OCI-LY1 (cell line): Measurements from ENCODE around the gene PDCL2.

Source experiments
- H2AFZ ChIP-seq: fragments of 200-600 bp; sonication (generic), shearing (Covaris generic); 2 replicates; pipeline ENCODE4 v1.6.0; 2014; ENCODE audit warnings: antibody characterized with exemption, mild to moderate bottlenecking, low read length
- H3F3A ChIP-seq: fragments of 200-600 bp; sonication (generic), shearing (Covaris generic); 2 replicates; pipeline ENCODE4 v1.6.0; 2014; ENCODE audit warnings: mild to moderate bottlenecking, antibody characterized with exemption, low read length, moderate library complexity; ENCODE audit not compliant: insufficient read depth
- H3K27ac ChIP-seq: fragments of 200-600 bp; sonication (generic); 2 replicates; pipeline ENCODE4 v1.5.1; 2014; ENCODE audit warnings: low read length, mixed run types, mild to moderate bottlenecking, low read depth; ENCODE audit not compliant: poor library complexity, severe bottlenecking
- H3K27me3 ChIP-seq: fragments of 200-600 bp; sonication (generic); 2 replicates; pipeline ENCODE4 v1.6.0; 2014; ENCODE audit warnings: antibody characterized with exemption, mild to moderate bottlenecking, low read length, moderate library complexity; ENCODE audit not compliant: insufficient read depth
- H3K36me3 ChIP-seq: fragments of 200-600 bp; sonication (generic); 2 replicates; pipeline ENCODE4 v1.6.1; 2014; ENCODE audit warnings: mild to moderate bottlenecking, antibody characterized with exemption, low read length, moderate library complexity, mixed read lengths; ENCODE audit not compliant: insufficient read depth
- H3K4me1 ChIP-seq: fragments of 200-600 bp; sonication (generic); 2 replicates; pipeline ENCODE4 v1.5.1; 2014; ENCODE audit warnings: mild to moderate bottlenecking, low read length, moderate library complexity; ENCODE audit not compliant: insufficient read depth, severe bottlenecking
- H3K4me2 ChIP-seq: fragments of 200-600 bp; sonication (generic), shearing (Covaris generic); 2 replicates; pipeline ENCODE4 v1.6.1; 2014; ENCODE audit warnings: low read length
- H3K4me3 ChIP-seq: fragments of 200-600 bp; sonication (generic); 2 replicates; pipeline ENCODE4 v1.5.1; 2014; ENCODE audit warnings: low read length, low read depth, mild to moderate bottlenecking, mixed read lengths; ENCODE audit not compliant: poor library complexity, severe bottlenecking
- H3K79me2 ChIP-seq: fragments of 200-600 bp; shearing (Covaris generic); 2 replicates; pipeline ENCODE4 v1.6.1; 2016; ENCODE audit warnings: mixed run types, low read length, mixed read lengths; ENCODE audit not compliant: insufficient read depth
- H3K9ac ChIP-seq: fragments of 200-600 bp; sonication (generic), shearing (Covaris generic); 2 replicates; pipeline ENCODE4 v1.6.1; 2014; ENCODE audit warnings: mild to moderate bottlenecking, low read length, mixed read lengths
- H3K9me2 ChIP-seq: fragments of 200-600 bp; sonication (generic), shearing (Covaris generic); 2 replicates; pipeline ENCODE4 v1.6.1; 2014; ENCODE audit warnings: low read depth, mild to moderate bottlenecking, low read length, mixed read lengths
- H3K9me3 ChIP-seq: fragments of 200-600 bp; shearing (Covaris generic); 2 replicates; pipeline ENCODE4 v1.6.1; 2014; ENCODE audit warnings: low read length, mixed read lengths
- H4K20me1 ChIP-seq: fragments of 200-600 bp; sonication (generic), shearing (Covaris generic); 2 replicates; pipeline ENCODE4 v1.6.0; 2016; ENCODE audit warnings: mild to moderate bottlenecking, low read length; ENCODE audit not compliant: insufficient read depth
- CTCF ChIP-seq: fragments of 200-600 bp; sonication (generic), shearing (Covaris generic); IDR thresholded peaks from 2 replicates; pipeline ENCODE4 v1.5.1; 2017; ENCODE audit warnings: mild to moderate bottlenecking, antibody characterized with exemption, low read length, moderate library complexity, mixed read lengths
- EZH2 ChIP-seq: fragments of 200-600 bp; sonication (generic), shearing (Covaris generic); IDR thresholded peaks from 2 replicates; pipeline ENCODE4 v1.8.0; 2017; ENCODE audit warnings: borderline replicate concordance, mixed run types, mild to moderate bottlenecking, antibody characterized with exemption, low read length, moderate library complexity, mixed read lengths

Gene PDCL2

GRCh38 chr4:55509266-55509665 lies 82.8 kb downstream of the PDCL2 start:
- Histone ChIP-seq H3K27ac (no peak overlapping the region), H3K9ac (no peak overlapping the region), H3K9me3 (no peaks in the 10 kb centered on the region), H3K27me3 (no peaks in the 10 kb centered on the region), H4K20me1 (no peaks in the 10 kb centered on the region), H3K9me2 (no peaks in the 10 kb centered on the region), H3K4me2 (no peak overlapping the region), H3F3A (no peaks in the 10 kb centered on the region), H3K36me3 (no peaks in the 10 kb centered on the region; the same call in 1 of the 2 replicates), H3K79me2 (no peaks in the 10 kb centered on the region), H3K4me3 (no peak overlapping the region), H3K4me1 (no peaks in the 10 kb centered on the region), H2AFZ (no peak overlapping the region)
- TF ChIP-seq EZH2 (no peak), CTCF (no peak)

GRCh38 chr4:55507612-55508011 lies 84.4 kb downstream of the PDCL2 start:
- TF ChIP-seq CTCF, result no peak
- TF ChIP-seq EZH2, result no peak

More at GRCh38 chr4:55507612-55508011, 84.4 kb downstream of the PDCL2 start:
- Histone ChIP-seq H4K20me1 (no peaks in the 10 kb centered on the region), H3K9ac (no peak overlapping the region), H3F3A (no peaks in the 10 kb centered on the region), H3K9me3 (no peaks in the 10 kb centered on the region), H3K4me2 (no peak overlapping the region), H3K27ac (no peak overlapping the region), H3K79me2 (no peaks in the 10 kb centered on the region), H3K4me1 (no peaks in the 10 kb centered on the region), H3K9me2 (no peaks in the 10 kb centered on the region), H2AFZ (no peak overlapping the region), H3K4me3 (no peak overlapping the region), H3K27me3 (no peaks in the 10 kb centered on the region), H3K36me3 (no peaks in the 10 kb centered on the region; the same call in 1 of the 2 replicates)
